Right cardiac atrium (tissue), 5 donors: ENCODE measurements around the gene ZFR2. TPM values are rescaled to one million over a fixed set of nuclear protein-coding genes. Genes with fewer than 3 reads are reported as not detected.
"Not testable (repeated sequence)": the region's sequence is repeated elsewhere in the genome, so short reads cannot be mapped to it uniquely, and the experiment has no call there.

Experiments used
- ATAC-seq, 2 donors: fragments of 200-7000 bp; cut with Tn5 transposase; one replicate each; pipeline versions ENCODE4 v1.8.0 to v1.9.1; 2020; ENCODE audit warnings: moderate library complexity in 2 of 2, mild to moderate bottlenecking in 1 of 2
- DNase-seq, 3 donors: peaks; one replicate each; pipeline ENCODE4 v3.0.0-alpha.2; 2020
- H3K27ac ChIP-seq: one replicate; pipeline ENCODE4 v1.5.1; 2013; ENCODE audit warnings: mild to moderate bottlenecking, low read length, control low read depth, moderate library complexity
- H3K27me3 ChIP-seq: one replicate; pipeline ENCODE4 v1.6.1; 2013; ENCODE audit not compliant: control insufficient read depth, insufficient read depth
- H3K4me1 ChIP-seq: one replicate; pipeline ENCODE4 v1.6.1; 2013; ENCODE audit warnings: low read length; ENCODE audit not compliant: control insufficient read depth, insufficient read depth
- H3K4me3 ChIP-seq: one replicate; pipeline ENCODE4 v1.5.1; 2013; ENCODE audit warnings: low read length, control low read depth
- H3K9me3 ChIP-seq: one replicate; pipeline ENCODE4 v1.6.1; 2013; ENCODE audit warnings: low read length; ENCODE audit not compliant: control insufficient read depth
- WGBS: extraction: QIAGEN DNeasy Blood & Tissue Kit; methylation state at CpG from one replicate; pipeline ENCODE4 v1.1.7; 2013; 5-methylcytosine and 5-hydroxymethylcytosine counted together
- intact Hi-C, 4 donors: fragments of 100-400 bp; cut with DNase I; formaldehyde crosslinking; loops; one replicate each; pipeline versions ENCODE4 v1.11.0 to v1.14.0; 2022 to 2023
- polyA plus RNA-seq: library from polyadenylated mRNA; stranded (reverse); fragments of 200-250 nt; gene quantifications from one replicate; pipeline ENCODE4 v1.2.3, GENCODE V29; 2013
- total RNA-seq, 4 donors: library from RNA; stranded (reverse); fragmentation: NEBNext Ultra II Directional; extraction: Animal tissue kit (Norgen Biotek cat#: 25700); gene quantifications; one replicate each; pipeline ENCODE4 v1.2.1, GENCODE V29; 2021
- donor health status: healthy with polysubstance abuse.
- donor health status: DM: no; HTN: yes; CAD: no.
- donor health status: DM: no; HTN: no; CAD: no.
- donor health status: DM: no; HTN: yes; CAD: no; lungs with severe emphysema.
- donor health status: DM: yes; HTN: yes; CAD: no.

Gene ZFR2
- total and polyA plus RNA-seq, 5 donors: 0.36 to 0.86 (median 0.76) TPM

GRCh38 chr19:3897936-3898335, 29.1 kb upstream of the ZFR2 start:
- H3K27ac ChIP-seq: no peak overlapping the region

GRCh38 chr19:3895788-3896187, 26.9 kb upstream of the ZFR2 start:
- no peak for ATAC-seq
- intact Hi-C loops: no loop called here
- no peak for DNase-seq
- Histone ChIP-seq H3K9me3 (peaks cover 2% of the 10 kb centered on the region), H3K4me1 (no peaks in the 10 kb centered on the region), H3K27me3 (no peaks in the 10 kb centered on the region), H3K27ac (no peak overlapping the region), H3K4me3 (no peak overlapping the region)
- 87% methylated on average over 5 of the region's 5 CpGs for WGBS

More at GRCh38 chr19:3897936-3898335, 29.1 kb upstream of the ZFR2 start:
- Histone ChIP-seq H3K27me3 (no peaks in the 10 kb centered on the region), H3K4me3 (no peak overlapping the region), H3K4me1 (no peaks in the 10 kb centered on the region), H3K9me3 (peaks cover 2% of the 10 kb centered on the region)
- WGBS: 67% methylated on average over 4 of the region's 4 CpGs
- DNase-seq: no peak
- intact Hi-C loops: no loop called here
- no peak for ATAC-seq

GRCh38 chr19:3894959-3895358, 26.1 kb upstream of the ZFR2 start:
- H3K9me3 ChIP-seq, H3K27me3 ChIP-seq, H3K27ac ChIP-seq, H3K4me1 ChIP-seq, ATAC-seq, DNase-seq, H3K4me3 ChIP-seq, intact Hi-C loops: not testable (repeated sequence)
- 82% methylated on average over 5 of the region's 5 CpGs for WGBS

- no peaks in the 10 kb centered on the region for H3K4me1 ChIP-seq
- H3K9me3 ChIP-seq: peaks cover 2% of the 10 kb centered on the region
- no peaks in the 10 kb centered on the region for H3K27me3 ChIP-seq
- intact Hi-C loops: no loop called here
- WGBS: 70% methylated on average over 12 of the region's 12 CpGs
- no peak overlapping the region for H3K27ac ChIP-seq
- ATAC-seq (no peak), DNase-seq (no peak)
- H3K4me3 ChIP-seq: no peak overlapping the region
Observed at GRCh38 chr19:3893509-3894179, 24.8 kb upstream of the ZFR2 start.

GRCh38 chr19:3890591-3890990, 21.8 kb upstream of the ZFR2 start:
- Histone ChIP-seq H3K9me3 (no peaks in the 10 kb centered on the region), H3K4me3 (no peak overlapping the region), H3K4me1 (no peaks in the 10 kb centered on the region), H3K27me3 (no peaks in the 10 kb centered on the region), H3K27ac (no peak overlapping the region)
- ATAC-seq (no peak), DNase-seq (no peak)
- intact Hi-C loops: no loop called here
- WGBS: 82% methylated on average over 17 of the region's 17 CpGs

- H3K4me3 ChIP-seq: no peak overlapping the region
- H3K27me3 ChIP-seq: no peaks in the 10 kb centered on the region
- no peaks in the 10 kb centered on the region for H3K9me3 ChIP-seq
- H3K27ac ChIP-seq: no peak overlapping the region
- WGBS: 21% methylated on average over 6 of the region's 6 CpGs
- ATAC-seq: no peak
- H3K4me1 ChIP-seq: no peaks in the 10 kb centered on the region
- no peak for DNase-seq
- intact Hi-C loops: no loop called here
Observed at GRCh38 chr19:3882041-3882384, 13.2 kb upstream of the ZFR2 start.

GRCh38 chr19:3881272-3882040, 12.6 kb upstream of the ZFR2 start:
- H3K9me3 ChIP-seq: no peaks in the 10 kb centered on the region
- no peaks in the 10 kb centered on the region for H3K27me3 ChIP-seq

GRCh38 chr19:3880471-3881271, 11.8 kb upstream of the ZFR2 start, which contains the start of gene ATCAY:
ATCAY (plus strand) TSS chr19:3880685; CDS start chr19:3885768, 5,083 bp downstream.
- no peaks in the 10 kb centered on the region for H3K4me1 ChIP-seq
- WGBS: 1% methylated on average over 49 of the region's 49 CpGs
- ATAC-seq: no peak
- H3K9me3 ChIP-seq: no peaks in the 10 kb centered on the region
- no peaks in the 10 kb centered on the region for H3K27me3 ChIP-seq
- no peak within 1 kb of the TSS for H3K4me3 ChIP-seq
- no peak within 1 kb of the TSS for H3K27ac ChIP-seq
- intact Hi-C loops: no loop called here
- peak in 1 of 3 donors; percentile 39 for DNase-seq

More at GRCh38 chr19:3881272-3882040, 12.6 kb upstream of the ZFR2 start:
- intact Hi-C loops: no loop called here
- ATAC-seq: no peak
- Histone ChIP-seq H3K27ac (no peak overlapping the region), H3K4me3 (no peak overlapping the region), H3K4me1 (no peaks in the 10 kb centered on the region)
- WGBS: 1% methylated on average over 31 of the region's 31 CpGs
- DNase-seq: peak in 1 of 3 donors; percentile 12

GRCh38 chr19:3879656-3880055, 10.8 kb upstream of the ZFR2 start:
- Histone ChIP-seq H3K9me3 (no peaks in the 10 kb centered on the region), H3K27me3 (no peaks in the 10 kb centered on the region), H3K4me3 (no peak overlapping the region), H3K27ac (no peak overlapping the region), H3K4me1 (no peaks in the 10 kb centered on the region)
- peak in 1 of 3 donors; percentile 17 for DNase-seq
- WGBS: 66% methylated on average over 12 of the region's 12 CpGs
- no peak for ATAC-seq
- intact Hi-C loops: no loop called here

GRCh38 chr19:3874695-3875094, 5.9 kb upstream of the ZFR2 start:
- intact Hi-C loops, H3K4me3 ChIP-seq, H3K9me3 ChIP-seq, H3K27me3 ChIP-seq, ATAC-seq, H3K4me1 ChIP-seq, H3K27ac ChIP-seq: not testable (repeated sequence)
- DNase-seq: peak in 1 of 3 donors; percentile 1
- WGBS: 77% methylated on average over 13 of the region's 13 CpGs

GRCh38 chr19:3873151-3873550, 4.3 kb upstream of the ZFR2 start:
- 61% methylated on average over 4 of the region's 4 CpGs for WGBS
- ATAC-seq (no peak), DNase-seq (peak in 1 of 3 donors; percentile 1)
- H3K27me3 ChIP-seq: no peaks in the 10 kb centered on the region
- intact Hi-C loops: no loop called here
- H3K27ac ChIP-seq: no peak overlapping the region
- no peaks in the 10 kb centered on the region for H3K4me1 ChIP-seq
- no peak overlapping the region for H3K4me3 ChIP-seq
- H3K9me3 ChIP-seq: no peaks in the 10 kb centered on the region
